ENCODE results near the gene OR2T29.

OR2T29 gene

DNA sequence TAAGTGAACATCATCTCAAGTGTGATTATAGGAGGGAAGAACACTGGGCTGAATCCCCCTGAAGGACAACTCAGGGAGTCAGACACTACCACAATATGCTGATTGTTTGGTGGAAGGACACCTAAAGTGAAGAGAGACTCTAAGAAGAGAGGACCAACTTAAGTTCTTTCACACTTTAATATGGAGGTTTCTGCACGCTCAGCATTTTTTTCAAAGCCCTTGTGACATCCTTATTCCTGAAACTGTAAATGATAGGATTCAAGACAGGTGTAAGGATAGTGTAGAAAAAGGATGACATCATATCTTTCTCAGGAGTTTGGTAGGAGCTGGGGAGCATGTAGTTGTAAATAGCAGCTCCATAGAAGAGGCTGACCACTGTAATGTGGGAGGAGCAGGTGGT is 30.1 kb upstream of the OR2T29 start:
- Histone ChIP-seq H3K4me1 (ENCODE audit: control insufficient read depth, low read length) (no peaks in the 10 kb centered on the region), H3K27me3 (ENCODE audit: control insufficient read depth, low read length) (no peaks in the 10 kb centered on the region), H3K36me3 (ENCODE audit: control insufficient read depth, low read length) (no peaks in the 10 kb centered on the region), H3K27ac (ENCODE audit: low read depth, low read length) (no peak overlapping the region), H4K20me1 (ENCODE audit: control insufficient read depth, insufficient read depth, low read depth, low read length) (no peaks in the 10 kb centered on the region), H3F3A (ENCODE audit: control insufficient read depth, insufficient read depth) (no peaks in the 10 kb centered on the region), H3K9me2 (replicated peaks; ENCODE audit: control insufficient read depth, low read length) (no peaks in the 10 kb centered on the region), H3K79me2 (ENCODE audit: control insufficient read depth, low read length) (no peaks in the 10 kb centered on the region), H3K9me3 (ENCODE audit: control insufficient read depth, insufficient read depth, low read length) (no peaks in the 10 kb centered on the region), H3K4me3 (ENCODE audit: low read length) (no peak overlapping the region), H3K4me2 (ENCODE audit: low read length) (no peak overlapping the region)
- TF ChIP-seq CTCF (IDR thresholded peaks at IDR 0.05; ENCODE audit: low read depth, low read length, poor library complexity, severe bottlenecking) (no peak), EZH2phosphoT487 (IDR thresholded peaks at IDR 0.05; ENCODE audit: borderline replicate concordance, low read length) (no peak)

GRCh38 chr1:248590055-248590454 is 27.5 kb upstream of the OR2T29 start:
- H3K79me2 ChIP-seq (ENCODE audit: control insufficient read depth, low read length) = no peaks in the 10 kb centered on the region
- no peaks in the 10 kb centered on the region for H4K20me1 ChIP-seq (ENCODE audit: control insufficient read depth, insufficient read depth, low read depth, low read length)
- H3K9me2 ChIP-seq (replicated peaks; ENCODE audit: control insufficient read depth, low read length) = no peaks in the 10 kb centered on the region
- no peaks in the 10 kb centered on the region for H3K27me3 ChIP-seq (ENCODE audit: control insufficient read depth, low read length)
- H3K4me1 ChIP-seq (ENCODE audit: control insufficient read depth, low read length) = no peaks in the 10 kb centered on the region
- H3K4me3 ChIP-seq (ENCODE audit: low read length) = no peak overlapping the region
- H3K36me3 ChIP-seq (ENCODE audit: control insufficient read depth, low read length) = no peaks in the 10 kb centered on the region
- no peak overlapping the region for H3K27ac ChIP-seq (ENCODE audit: low read depth, low read length)
- no peaks in the 10 kb centered on the region for H3K9me3 ChIP-seq (ENCODE audit: control insufficient read depth, insufficient read depth, low read length)
- no peaks in the 10 kb centered on the region for H3F3A ChIP-seq (ENCODE audit: control insufficient read depth, insufficient read depth)
- TF ChIP-seq EZH2phosphoT487 (IDR thresholded peaks at IDR 0.05; ENCODE audit: borderline replicate concordance, low read length) (no peak), CTCF (IDR thresholded peaks at IDR 0.05; ENCODE audit: low read depth, low read length, poor library complexity, severe bottlenecking) (no peak)
- H3K4me2 ChIP-seq (ENCODE audit: low read length) = no peak overlapping the region

- no peaks in the 10 kb centered on the region for H3K9me3 ChIP-seq (ENCODE audit: control insufficient read depth, insufficient read depth, low read length)
- no peaks in the 10 kb centered on the region for H3K36me3 ChIP-seq (ENCODE audit: control insufficient read depth, low read length)
Observed at GRCh38 chr1:248589334-248589733, 26.8 kb upstream of the OR2T29 start.

More at GRCh38 chr1:248589334-248589733, 26.8 kb upstream of the OR2T29 start:
- Histone ChIP-seq H3K79me2 (ENCODE audit: control insufficient read depth, low read length) (no peaks in the 10 kb centered on the region), H3K9me2 (replicated peaks; ENCODE audit: control insufficient read depth, low read length) (no peaks in the 10 kb centered on the region), H3K27me3 (ENCODE audit: control insufficient read depth, low read length) (no peaks in the 10 kb centered on the region), H3F3A (ENCODE audit: control insufficient read depth, insufficient read depth) (no peaks in the 10 kb centered on the region), H3K4me2 (ENCODE audit: low read length) (no peak overlapping the region), H3K4me3 (ENCODE audit: low read length) (no peak overlapping the region), H4K20me1 (ENCODE audit: control insufficient read depth, insufficient read depth, low read depth, low read length) (no peaks in the 10 kb centered on the region), H3K27ac (ENCODE audit: low read depth, low read length) (no peak overlapping the region), H3K4me1 (ENCODE audit: control insufficient read depth, low read length) (no peaks in the 10 kb centered on the region)
- no peak for TF ChIP-seq EZH2phosphoT487 (IDR thresholded peaks at IDR 0.05; ENCODE audit: borderline replicate concordance, low read length)
- TF ChIP-seq CTCF (IDR thresholded peaks at IDR 0.05; ENCODE audit: low read depth, low read length, poor library complexity, severe bottlenecking) = no peak
